Activated T-cell treated with anti-CD3 and anti-CD28 coated beads for 4 hours (primary cell): ENCODE measurements around the gene NFATC3.

Experiments used
- DNase-seq: peaks from one replicate; pipeline ENCODE4 v3.0.0-alpha.2; 2020

The NFATC3 gene

GRCh38 chr16:68085259-68086071 is at the start of gene NFATC3:
TSS of gene NFATC3 (plus strand) at chr16:68085370. CDS start at chr16:68085682, 312 bp downstream.
- peak; percentile 96 for DNase-seq

- DNase-seq: no peak
Measured at GRCh38 chr16:68037841-68038597, 47.2 kb upstream of the NFATC3 start.

- peak; percentile 88 for DNase-seq
Measured at GRCh38 chr16:68040506-68041288, 44.5 kb upstream of the NFATC3 start.

- no peak for DNase-seq
Measured at GRCh38 chr16:68041783-68042182, 43.4 kb upstream of the NFATC3 start.

GRCh38 chr16:68046106-68046505 is 39.1 kb upstream of the NFATC3 start:
- no peak for DNase-seq

- no peak for DNase-seq
Measured at GRCh38 chr16:68047987-68048386, 37.2 kb upstream of the NFATC3 start.

- no peak for DNase-seq
Measured at GRCh38 chr16:68049449-68049848, 35.7 kb upstream of the NFATC3 start.

- DNase-seq: no peak
Measured at GRCh38 chr16:68055395-68055794, 29.8 kb upstream of the NFATC3 start.

- no peak for DNase-seq
Measured at GRCh38 chr16:68059804-68060203, 25.4 kb upstream of the NFATC3 start.

GRCh38 chr16:68061396-68061795 is 23.8 kb upstream of the NFATC3 start:
- no peak for DNase-seq

GRCh38 chr16:68062910-68063393 is 22.2 kb upstream of the NFATC3 start:
- no peak for DNase-seq

GRCh38 chr16:68064791-68065365 is 20.3 kb upstream of the NFATC3 start:
- peak; percentile 65 for DNase-seq

GRCh38 chr16:68065716-68066305 is 19.4 kb upstream of the NFATC3 start:
- no peak for DNase-seq

- DNase-seq: no peak
Measured at GRCh38 chr16:68066763-68067162, 18.4 kb upstream of the NFATC3 start.

GRCh38 chr16:68068926-68069325 is 16.2 kb upstream of the NFATC3 start:
- DNase-seq: no peak

GRCh38 chr16:68069511-68070248 is 15.5 kb upstream of the NFATC3 start:
- DNase-seq: no peak

GRCh38 chr16:68070249-68070730 is 14.9 kb upstream of the NFATC3 start:
- DNase-seq: no peak

GRCh38 chr16:68070806-68071517 is 14.2 kb upstream of the NFATC3 start:
- no peak for DNase-seq

GRCh38 chr16:68071518-68071901 is 13.7 kb upstream of the NFATC3 start:
- DNase-seq: no peak

GRCh38 chr16:68072038-68072695 is 13.0 kb upstream of the NFATC3 start:
- no peak for DNase-seq
